K562 (cell line): ENCODE data around the gene BCR. TPM values are rescaled to one million over a fixed set of nuclear protein-coding genes. Genes with fewer than 3 reads are reported as not detected.

Source experiments
- ATAC-seq: fragments of 200-7000 bp; cut with Tn5 transposase; 3 replicates; pipeline ENCODE4 v1.9.1; 2020; ENCODE audit warnings: moderate library complexity
- BruUV-seq: library from RNA; stranded (reverse); fragments of 400-500 nt; replicated peaks from 2 replicates; lab custom pipeline; 2021; lab: Mats Ljungman, UMichigan
- CTCF ChIA-PET: fragments of 300-600 bp; formaldehyde crosslinking; extraction: SDS; loops from one replicate; lab custom pipeline; 2021; ENCODE audit warnings: low intra/inter-chr PET ratio; lab: Yijun Ruan, JAX
- POLR2A ChIA-PET: fragments of 300-600, 350-650 bp; sonication (Branson Sonifier 250); formaldehyde crosslinking; extraction: SDS; loops from one replicate; lab custom pipeline; 2021; ENCODE audit warnings: antibody characterized with exemption, inconsistent platforms; lab: Yijun Ruan, JAX
- DNase-seq, 4 experiments: peaks; one replicate each; pipeline versions ENCODE4 v3.0.0 to v3.0.0-alpha.2; 2011 to 2018; ENCODE audit warnings: low spot score in 3 of 4, mixed read lengths in 3 of 4; ENCODE audit errors: extremely low read depth in 1 of 4
- FAIRE-seq: peaks from 2 replicates; lab custom pipeline; 2011; peaks lifted over from hg19 to GRCh38; lab: Jason Lieb, UNC
- H2AFZ ChIP-seq: 2 replicates; pipeline ENCODE4 v1.6.0; 2011; ENCODE audit warnings: low read depth, low read length, control low read depth, inconsistent platforms
- H3K27ac ChIP-seq: fragments of 200-600 bp; 3 replicates; pipeline ENCODE4 v1.8.0; 2011; ENCODE audit warnings: low read depth, mild to moderate bottlenecking, control low read depth, inconsistent platforms, low read length, moderate library complexity, mixed read lengths; ENCODE audit errors: extremely low read depth
- H3K27me3 ChIP-seq, 2 experiments: fragments of 300-600 bp in 1 of 2; 2 replicates in 1 of 2; 3 replicates in 1 of 2; pipeline versions ENCODE4 v1.6.0 to v1.8.0; 2011; ENCODE audit warnings: inconsistent platforms in 2 of 2, low read length in 2 of 2, mild to moderate bottlenecking in 1 of 2, mixed read lengths in 1 of 2, moderate library complexity in 1 of 2; ENCODE audit not compliant: control insufficient read depth in 2 of 2, insufficient read depth in 2 of 2
- H3K36me3 ChIP-seq: fragments of 300-600 bp; 3 replicates; pipeline ENCODE4 v1.8.0; 2011; ENCODE audit warnings: mild to moderate bottlenecking, low read length, inconsistent platforms; ENCODE audit not compliant: control insufficient read depth, insufficient read depth
- H3K4me1 ChIP-seq, 2 experiments: fragments of 200-600 bp in 1 of 2; replicated peaks in 1 of 2; 2 replicates in 1 of 2; 3 replicates in 1 of 2; pipeline versions ENCODE4 v1.5.1 to v1.8.0; 2011; ENCODE audit warnings: inconsistent platforms in 2 of 2, low read length in 2 of 2, mild to moderate bottlenecking in 1 of 2, mixed read lengths in 1 of 2, moderate library complexity in 1 of 2; ENCODE audit not compliant: control insufficient read depth in 2 of 2, insufficient read depth in 2 of 2
- H3K4me2 ChIP-seq: 2 replicates; pipeline ENCODE4 v1.6.1; 2011; ENCODE audit warnings: low read length, control low read depth, inconsistent platforms, mixed read lengths; ENCODE audit not compliant: insufficient read depth
- H3K4me3 ChIP-seq: fragments of 200-600 bp; sonication (generic), shearing (Covaris generic); 2 replicates; pipeline ENCODE4 v1.5.1; 2016; ENCODE audit warnings: control low read depth, inconsistent platforms
- H3K79me2 ChIP-seq: fragments of 200-600 bp; 3 replicates; pipeline ENCODE4 v1.8.0; 2011; ENCODE audit warnings: low read length, inconsistent platforms; ENCODE audit not compliant: control insufficient read depth, insufficient read depth
- H3K9ac ChIP-seq, 2 experiments: 2 replicates each; pipeline versions ENCODE4 v1.6.0 to v1.6.1; 2011; ENCODE audit warnings: low read depth in 2 of 2, low read length in 2 of 2, control low read depth in 1 of 2, inconsistent platforms in 1 of 2, mild to moderate bottlenecking in 1 of 2, mixed read lengths in 1 of 2; ENCODE audit not compliant: insufficient read depth in 1 of 2
- H3K9me1 ChIP-seq: one replicate; pipeline ENCODE4 v1.6.0; 2011; ENCODE audit warnings: inconsistent platforms, mild to moderate bottlenecking, low read length, moderate library complexity; ENCODE audit not compliant: control insufficient read depth, insufficient read depth
- H3K9me3 ChIP-seq: replicated peaks from 2 replicates; pipeline ENCODE4 v1.5.1; 2011; ENCODE audit warnings: low read depth, low read length, inconsistent platforms; ENCODE audit not compliant: control insufficient read depth, insufficient read depth
- H4K20me1 ChIP-seq: replicated peaks from 2 replicates; pipeline ENCODE4 v1.6.1; 2011; ENCODE audit warnings: low read length, inconsistent platforms, mixed read lengths; ENCODE audit not compliant: control insufficient read depth, insufficient read depth
- CBX2 ChIP-seq: fragments of 200-600 bp; sonication (generic); IDR thresholded peaks from one replicate; pipeline ENCODE4 v1.6.1; 2012; ENCODE audit warnings: mild to moderate bottlenecking, low read length, inconsistent platforms; ENCODE audit not compliant: insufficient read depth, poor library complexity, severe bottlenecking
- E2F1 ChIP-seq: sonication (generic); formaldehyde crosslinking; IDR thresholded peaks from 2 replicates; pipeline ENCODE4 v1.8.1; 2023; ENCODE audit warnings: mild to moderate bottlenecking, missing genetic modification reagents, moderate library complexity
- HMGXB4 ChIP-seq: sonication (generic); formaldehyde crosslinking; IDR thresholded peaks from 2 replicates; pipeline ENCODE4 v1.8.1; 2023; ENCODE audit warnings: mild to moderate bottlenecking, missing genetic modification reagents
- MAFF ChIP-seq: IDR thresholded peaks from 2 replicates; pipeline ENCODE4 v1.6.1; 2012; ENCODE audit warnings: low read length, improper control_type of control experiment
- MAFK ChIP-seq: IDR thresholded peaks from 2 replicates; pipeline ENCODE4 v1.6.1; 2011; ENCODE audit warnings: low read length, improper control_type of control experiment
- MLX ChIP-seq, 2 experiments: fragments of 450-650 bp in 1 of 2; sonication (generic) in 1 of 2; formaldehyde crosslinking; conservative IDR thresholded peaks; 2 replicates each; pipeline versions ENCODE4 v1.4.0 to v1.8.1; 2020 to 2022; ENCODE audit warnings: mild to moderate bottlenecking in 1 of 2, missing genetic modification reagents in 1 of 2
- NCOA1 ChIP-seq: fragments of 450-650 bp; IDR thresholded peaks from 2 replicates; pipeline ENCODE4 v1.6.1; 2016; ENCODE audit warnings: low read depth
- POU5F1 ChIP-seq: fragments of 150-350 bp; IDR thresholded peaks from 2 replicates; pipeline ENCODE4 v1.6.1; 2014; ENCODE audit warnings: borderline replicate concordance, low read length, low read depth, mild to moderate bottlenecking; ENCODE audit not compliant: partially characterized antibody
- PTRF ChIP-seq: fragments of 450-650 bp; IDR thresholded peaks from 2 replicates; pipeline ENCODE4 v1.6.1; 2016; ENCODE audit warnings: mild to moderate bottlenecking, missing genetic modification characterization, missing compliant biosample characterization
- RCOR1 ChIP-seq, 2 experiments: IDR thresholded peaks; 2 replicates each; pipeline ENCODE4 v1.6.1; 2012; ENCODE audit warnings: low read depth in 2 of 2, low read length in 2 of 2, borderline replicate concordance in 1 of 2, improper control_type of control experiment in 1 of 2
- SIX5 ChIP-seq, 2 experiments: IDR thresholded peaks; 2 replicates each; pipeline ENCODE4 v1.6.1; 2011; ENCODE audit warnings: low read length in 2 of 2, borderline replicate concordance in 1 of 2, low read depth in 1 of 2, mild to moderate bottlenecking in 1 of 2, moderate library complexity in 1 of 2; ENCODE audit not compliant: insufficient read depth in 1 of 2
- SMC3 ChIP-seq: conservative IDR thresholded peaks from 2 replicates; pipeline ENCODE4 v1.6.1; 2011; ENCODE audit warnings: low read depth, low read length, improper control_type of control experiment; ENCODE audit not compliant: insufficient read depth
- SP2 ChIP-seq: IDR thresholded peaks from 2 replicates; pipeline ENCODE4 v1.6.1; 2011; ENCODE audit warnings: mild to moderate bottlenecking, low read depth, low read length, moderate library complexity; ENCODE audit not compliant: poor library complexity, severe bottlenecking; ENCODE audit errors: extremely low read depth
- TBL1XR1 ChIP-seq, 2 experiments: IDR thresholded peaks; 2 replicates each; pipeline ENCODE4 v1.6.1; 2012; ENCODE audit warnings: improper control_type of control experiment in 2 of 2, low read length in 2 of 2, mild to moderate bottlenecking in 1 of 2
- ZC3H8 ChIP-seq: fragments of 450-650 bp; IDR thresholded peaks from 2 replicates; pipeline ENCODE4 v1.6.1; 2017
- ZSCAN32 ChIP-seq: fragments of 450-650 bp; formaldehyde crosslinking; IDR thresholded peaks from 2 replicates; pipeline ENCODE4 v1.4.0; 2020; ENCODE audit warnings: mild to moderate bottlenecking, moderate library complexity
- WGBS: fragments of 100-300 bp; shearing (Covaris generic); methylation state at CpG from one replicate; pipeline ENCODE4 v1.1.6; 2016; ENCODE audit warnings: low coverage, mixed read lengths; ENCODE audit not compliant: insufficient coverage; ENCODE audit errors: missing lambda C conversion rate; 5-methylcytosine and 5-hydroxymethylcytosine counted together
- in situ Hi-C: fragments of 300-500 bp; cut with MboI; formaldehyde crosslinking; loops from 4 replicates; pipeline ENCODE4 v1.15.0; 2018; ENCODE audit warnings: inconsistent platforms, mixed read lengths
- intact Hi-C: fragments of 100-400 bp; cut with micrococcal nuclease; formaldehyde crosslinking; loops from 2 replicates; pipeline ENCODE4 v1.14.2; 2022
- polyA plus RNA-seq, 8 experiments: library from polyadenylated mRNA; depleted of rRNA in 4 of 8; stranded (reverse) in 5 of 8; unstranded in 3 of 8; fragments of >200 nt; fragmentation: Nextera tagmentation in 2 of 8; fragmentation: Illumina TruSeq in 1 of 8; extraction: Ambion mirVana in 2 of 8; extraction: Trizol in 1 of 8; gene quantifications; 2 replicates each; pipeline versions ENCODE4 v1.2.1 to v1.2.3, GENCODE V29; 2011 to 2014; ENCODE audit warnings: inconsistent platforms in 1 of 8, missing spikeins in 1 of 8
- total RNA-seq, 7 experiments: library from RNA; depleted of rRNA in 6 of 7; stranded (reverse); fragments of >200 nt in 6 of 7; fragmentation: Illumina TruSeq in 2 of 7; extraction: Trizol in 2 of 7; gene quantifications; 2 replicates each; pipeline versions ENCODE4 v1.2.1 to v1.2.3, GENCODE V29; 2011 to 2021; ENCODE audit warnings: low replicate concordance in 1 of 7

The BCR gene
- total and polyA plus RNA-seq, 9 of the 15 experiments (the other 6 are each of a cell fraction or from before 2014, with no cell fraction given): 0.41 to 150 (median 45.6) TPM

- Histone ChIP-seq H3K4me2 (no peak overlapping the region), H3K4me1 (peaks cover 0 to 42% of the 10 kb centered on the region in 2 experiments; a peak in 2 of 5 replicates), H3K27ac (no peak overlapping the region), H4K20me1 (peaks cover 49% of the 10 kb centered on the region), H3K9me1 (peaks cover 26% of the 10 kb centered on the region), H3K9ac (peak overlapping the region in 1 of 2 experiments; percentile 29; a peak in 1 of 4 replicates), H2AFZ (no peak overlapping the region), H3K4me3 (no peak overlapping the region), H3K79me2 (no peaks in the 10 kb centered on the region), H3K36me3 (peaks cover 93% of the 10 kb centered on the region), H3K9me3 (no peaks in the 10 kb centered on the region), H3K27me3 (no peaks in the 10 kb centered on the region)
- intact Hi-C loops: no loop called here
- WGBS: 91% methylated on average over 21 of the region's 21 CpGs
- TF ChIP-seq POU5F1: peak; percentile 21
- no peak for TF ChIP-seq ZSCAN32 (CRISPR knock-in tag)
- TF ChIP-seq SP2: peak; percentile 9
- TF ChIP-seq SMC3: 0 out of 2 replicates have a peak, but pooled peaks have one; percentile 2
- peak in 1 of 2 experiments; percentile 8; a peak in 1 of 4 replicates for TF ChIP-seq TBL1XR1 (IDR thresholded peaks at IDR 0.05; ENCODE audit: low read length in 2 of 2)
- peak; percentile 56; the same call in 1 of the 2 replicates for TF ChIP-seq HMGXB4 (CRISPR knock-in tag)
- peak in 1 of 2 experiments; percentile 28; a peak in 1 of 4 replicates for TF ChIP-seq SIX5 (IDR thresholded peaks at IDR 0.05; ENCODE audit: borderline replicate concordance in 1 of 2, insufficient read depth in 1 of 2, low read depth in 1 of 2, low read length in 2 of 2)
- TF ChIP-seq MAFK: 0 out of 2 replicates have a peak, but pooled peaks have one; percentile 6
- no peak for TF ChIP-seq NCOA1
- TF ChIP-seq CBX2: no peak
- TF ChIP-seq ZC3H8: no peak
- TF ChIP-seq MAFF: peak; percentile 46; the same call in 1 of the 2 replicates
- peak; percentile 28; the same call in 1 of the 2 replicates for TF ChIP-seq E2F1 (CRISPR knock-in tag)
- TF ChIP-seq PTRF (tag): no peak
- TF ChIP-seq MLX (CRISPR knock-in tag; conservative IDR thresholded peaks at IDR 0.05): 0 out of 4 replicates have a peak, but pooled peaks of 1 of the 2 experiments have one; percentile 29
- peak in 1 of 2 experiments; percentile 5; a peak in 1 of 4 replicates for TF ChIP-seq RCOR1 (IDR thresholded peaks at IDR 0.05; ENCODE audit: borderline replicate concordance in 1 of 2, low read depth in 2 of 2, low read length in 2 of 2)
- in situ Hi-C loops: no loop called here
- ChIA-PET POLR2A (interaction anchor here (0.5 to 3.9 kb wide), 18 partner anchors 9 to 137 kb away, joined by 3 to 56 read pairs (median 4); partner anchors contain the start of gene BCR), CTCF (interaction anchor here (1.1 to 2.4 kb wide), 2 partner anchors 82 to 88 kb away, joined by 4 to 16 read pairs; no protein-coding TSS in a partner anchor)
- no peak for FAIRE-seq
- DNase-seq: peak in 3 of 4 experiments; percentile 66 to 70 (median 66)
- no peak for ATAC-seq
- no TSS peak for BruUV-seq
These were observed 80.6 kb downstream of the BCR start for GRCh38 chr22:23260645-23261581.
